ENCODE results near the gene RHOD. TPM values are rescaled to one million over a fixed set of nuclear protein-coding genes. Genes with fewer than 3 reads are reported as not detected.

The RHOD gene
- total and polyA plus RNA-seq, 10 donors, result 1.3 to 6.4 (median 2.7) TPM

- TF ChIP-seq POLR2A (IDR thresholded peaks at IDR 0.05), result no peak
- no peak for TF ChIP-seq POLR2AphosphoS5 (IDR thresholded peaks at IDR 0.05)
- TF ChIP-seq CTCF (IDR thresholded peaks at IDR 0.05 in 8 of 11, conservative IDR thresholded peaks at IDR 0.05 in 3 of 11), result no peak
- Histone ChIP-seq H3K9me3 (no peaks in the 10 kb centered on the region), H3K4me1 (no peaks in the 10 kb centered on the region), H3K4me3 (no peak overlapping the region), H3K36me3 (no peaks in the 10 kb centered on the region), H3K27me3 (replicated peaks in 1 of 7) (peaks cover 0 to 83% (median 0%) of the 10 kb centered on the region in 7 donors), H3K27ac (no peak overlapping the region)
- DNase-seq, result no peak
- WGBS, 5 donors, result 82 to 89% (median 86%) methylated on average over 12 of the region's 12 CpGs
- intact Hi-C loops (cut with DNase I; ENCODE audit: low total_unique reads), result no loop called here
These were observed 16.5 kb upstream of the RHOD start for GRCh38 chr11:67040147-67040546.

DNA sequence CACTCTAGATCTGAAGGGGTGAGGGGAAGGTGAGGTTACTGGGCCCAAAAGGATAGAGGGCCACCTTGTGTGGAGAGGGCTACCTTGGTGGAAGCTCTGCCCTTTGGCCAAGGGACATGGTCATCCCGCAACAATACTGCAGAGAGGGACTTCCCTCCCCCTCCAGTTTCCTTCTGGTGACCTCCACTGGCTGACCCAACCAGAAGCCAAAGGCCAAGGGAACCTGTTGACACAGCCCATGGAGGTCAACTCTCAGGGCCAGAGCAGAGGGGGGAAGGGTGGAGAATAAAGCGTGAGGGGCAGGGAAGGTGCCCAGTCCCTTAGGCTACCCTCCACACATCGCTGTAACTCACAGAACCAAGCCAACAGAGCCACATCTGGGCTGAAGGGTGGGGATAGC is 15.0 kb upstream of the RHOD start:
- H3K27me3 ChIP-seq (replicated peaks in 1 of 7), result peaks cover 0 to 89% (median 0%) of the 10 kb centered on the region in 7 donors
- intact Hi-C loops (cut with DNase I; ENCODE audit: low total_unique reads), result no loop called here
- no peak for TF ChIP-seq CTCF (IDR thresholded peaks at IDR 0.05 in 8 of 11, conservative IDR thresholded peaks at IDR 0.05 in 3 of 11)
- TF ChIP-seq POLR2AphosphoS5 (IDR thresholded peaks at IDR 0.05), result no peak
- no peak for TF ChIP-seq POLR2A (IDR thresholded peaks at IDR 0.05)
- 72 to 84% (median 75%) methylated on average over 3 of the region's 3 CpGs for WGBS, 5 donors
- no peaks in the 10 kb centered on the region for H3K9me3 ChIP-seq
- no peaks in the 10 kb centered on the region for H3K4me1 ChIP-seq
- no peak overlapping the region for H3K27ac ChIP-seq
- no peak overlapping the region for H3K4me3 ChIP-seq
- no peak for DNase-seq
- no peaks in the 10 kb centered on the region for H3K36me3 ChIP-seq

GRCh38 chr11:67043572-67044349 is 12.9 kb upstream of the RHOD start:
- Histone ChIP-seq H3K27me3 (replicated peaks in 1 of 7) (peaks cover 0 to 68% (median 0%) of the 10 kb centered on the region in 7 donors), H3K9me3 (no peaks in the 10 kb centered on the region), H3K4me3 (no peak overlapping the region), H3K27ac (no peak overlapping the region), H3K36me3 (no peaks in the 10 kb centered on the region), H3K4me1 (no peaks in the 10 kb centered on the region)
- TF ChIP-seq POLR2A (IDR thresholded peaks at IDR 0.05), result no peak
- TF ChIP-seq CTCF (IDR thresholded peaks at IDR 0.05 in 8 of 11, conservative IDR thresholded peaks at IDR 0.05 in 3 of 11), result no peak
- no peak for TF ChIP-seq POLR2AphosphoS5 (IDR thresholded peaks at IDR 0.05)
- WGBS, 5 donors, result 79 to 89% (median 86%) methylated on average over 18 of the region's 18 CpGs
- intact Hi-C loops (cut with DNase I; ENCODE audit: low total_unique reads), result no loop called here
- DNase-seq, result no peak

GRCh38 chr11:67044496-67044895 is 12.2 kb upstream of the RHOD start:
- no peak for DNase-seq
- Histone ChIP-seq H3K27ac (no peak overlapping the region), H3K4me1 (no peaks in the 10 kb centered on the region), H3K4me3 (no peak overlapping the region), H3K9me3 (no peaks in the 10 kb centered on the region), H3K36me3 (no peaks in the 10 kb centered on the region), H3K27me3 (replicated peaks in 1 of 7) (peaks cover 0 to 61% (median 0%) of the 10 kb centered on the region in 7 donors)
- 38 to 69% (median 42%) methylated on average over 10 to 14 of the region's 14 CpGs for WGBS, 5 donors
- TF ChIP-seq POLR2A (IDR thresholded peaks at IDR 0.05) (no peak), POLR2AphosphoS5 (IDR thresholded peaks at IDR 0.05) (no peak), CTCF (IDR thresholded peaks at IDR 0.05 in 8 of 11, conservative IDR thresholded peaks at IDR 0.05 in 3 of 11) (no peak)
- intact Hi-C loops (cut with DNase I; ENCODE audit: low total_unique reads), result no loop called here

Data from spleen (tissue), 11 donors.